ENCODE data around the gene HSPA1A. TPM values are rescaled to one million over a fixed set of nuclear protein-coding genes. Genes with fewer than 3 reads are reported as not detected.

HSPA1A gene
- total and polyA plus RNA-seq, 9 of the 15 experiments (the other 6 are each of a cell fraction or from before 2014, with no cell fraction given) = 2.2 to 273 (median 107) TPM

GRCh38 chr6:31776989-31777666, 38.2 kb upstream of the HSPA1A start, which contains the start of gene VWA7 (continued):
- TF ChIP-seq, protein P1, sequence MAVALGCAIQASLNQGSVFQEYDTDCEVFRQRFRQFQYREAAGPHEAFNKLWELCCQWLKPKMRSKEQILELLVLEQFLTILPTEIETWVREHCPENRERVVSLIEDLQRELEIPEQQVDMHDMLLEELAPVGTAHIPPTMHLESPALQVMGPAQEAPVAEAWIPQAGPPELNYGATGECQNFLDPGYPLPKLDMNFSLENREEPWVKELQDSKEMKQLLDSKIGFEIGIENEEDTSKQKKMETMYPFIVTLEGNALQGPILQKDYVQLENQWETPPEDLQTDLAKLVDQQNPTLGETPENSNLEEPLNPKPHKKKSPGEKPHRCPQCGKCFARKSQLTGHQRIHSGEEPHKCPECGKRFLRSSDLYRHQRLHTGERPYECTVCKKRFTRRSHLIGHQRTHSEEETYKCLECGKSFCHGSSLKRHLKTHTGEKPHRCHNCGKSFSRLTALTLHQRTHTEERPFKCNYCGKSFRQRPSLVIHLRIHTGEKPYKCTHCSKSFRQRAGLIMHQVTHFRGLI (CRISPR knock-in tag; IDR thresholded peaks at IDR 0.05) = no peak
- peak; percentile 73; the same call in 1 of the 2 replicates for TF ChIP-seq ELF4 (CRISPR knock-in tag; IDR thresholded peaks at IDR 0.05)
- TF ChIP-seq ZNF174 (CRISPR knock-in tag; IDR thresholded peaks at IDR 0.05) = no peak
- TF ChIP-seq FOXA1 (IDR thresholded peaks at IDR 0.05; ENCODE audit: borderline replicate concordance) = no peak
- TF ChIP-seq RB1 (IDR thresholded peaks at IDR 0.05; ENCODE audit: low read depth) = peak; percentile 90
- no peak; the same call in 1 of the 2 replicates for TF ChIP-seq ZNF695 (CRISPR knock-in tag; IDR thresholded peaks at IDR 0.05)
- peak; percentile 86; the same call in 1 of the 2 replicates for TF ChIP-seq ZNF583 (CRISPR knock-in tag; IDR thresholded peaks at IDR 0.05)
- TF ChIP-seq PPARD (CRISPR knock-in tag; IDR thresholded peaks at IDR 0.05) = no peak
- no peak for TF ChIP-seq GTF2A2 (tag; IDR thresholded peaks at IDR 0.05)
- TF ChIP-seq SRF (CRISPR knock-in tag; IDR thresholded peaks at IDR 0.05) = peak in 1 of 2 experiments; percentile 79; a peak in 1 of 4 replicates
- peak; percentile 23 to 98; a peak in 3 of 4 replicates for TF ChIP-seq TBL1XR1 (IDR thresholded peaks at IDR 0.05; ENCODE audit: low read length in 2 of 2)
- TF ChIP-seq ZNF76 (CRISPR knock-in tag; IDR thresholded peaks at IDR 0.05; ENCODE audit: borderline replicate concordance) = no peak
- no peak for TF ChIP-seq MCM2 (IDR thresholded peaks at IDR 0.05; ENCODE audit: low read depth)
- TF ChIP-seq NFRKB (IDR thresholded peaks at IDR 0.05; ENCODE audit: low read depth) = no peak
- peak; percentile 63 for TF ChIP-seq TCF7L2 (IDR thresholded peaks at IDR 0.05; ENCODE audit: low read depth, low read length)
- TF ChIP-seq BCOR (IDR thresholded peaks at IDR 0.05) = peak; percentile 84
- TF ChIP-seq KDM1A (IDR thresholded peaks at IDR 0.05) = no peak
- TF ChIP-seq DACH1 (IDR thresholded peaks at IDR 0.05; ENCODE audit: partially characterized antibody) = peak; percentile 76
- TF ChIP-seq TAF1 (IDR thresholded peaks at IDR 0.05; ENCODE audit: control insufficient read depth, extremely low read depth, insufficient read depth, low read length, severe bottlenecking) = peak; percentile 87
- TF ChIP-seq NR4A1 (CRISPR knock-in tag; IDR thresholded peaks at IDR 0.05) = peak; percentile 79; the same call in 1 of the 2 replicates
- peak; percentile 86 for TF ChIP-seq NR4A1 (tag; IDR thresholded peaks at IDR 0.05)
- TF ChIP-seq ZBTB7A (IDR thresholded peaks at IDR 0.05; ENCODE audit: borderline replicate concordance, control insufficient read depth, low read depth, low read length) = peak; percentile 99
- peak; percentile 92 for TF ChIP-seq MTA1 (IDR thresholded peaks at IDR 0.05; ENCODE audit: borderline replicate concordance)
- TF ChIP-seq ESRRA (IDR thresholded peaks at IDR 0.05; ENCODE audit: borderline replicate concordance, low read depth) = peak; percentile 91
- no peak for TF ChIP-seq ZZZ3 (IDR thresholded peaks at IDR 0.05)
- TF ChIP-seq ELF1 (tag; IDR thresholded peaks at IDR 0.05) = no peak
- TF ChIP-seq IFI16 (CRISPR knock-in tag; IDR thresholded peaks at IDR 0.05) = no peak
- TF ChIP-seq PCBP2 (IDR thresholded peaks at IDR 0.05; ENCODE audit: low read depth, low read length, poor library complexity, severe bottlenecking) = no peak
- TF ChIP-seq KLF10 (CRISPR knock-in tag; IDR thresholded peaks at IDR 0.05) = no peak
- TF ChIP-seq NR2C2 (CRISPR knock-in tag; IDR thresholded peaks at IDR 0.05) = peak; percentile 68; the same call in 1 of the 2 replicates
- TF ChIP-seq NR2C2 (tag; IDR thresholded peaks at IDR 0.05) = peak; percentile 95
- peak; percentile 75 for TF ChIP-seq PML (IDR thresholded peaks at IDR 0.05; ENCODE audit: low read length)
